Measurements from ENCODE around the gene IKZF1.

The IKZF1 gene

GRCh38 chr7:50415844-50416364 is 111.4 kb downstream of the IKZF1 start:
- Histone ChIP-seq H3K36me3 (ENCODE audit: insufficient read depth, low read length) (no peaks in the 10 kb centered on the region), H3K9ac (ENCODE audit: low read depth, low read length) (no peak overlapping the region), H3K4me1 (ENCODE audit: insufficient read depth, low read length) (peaks cover 21% of the 10 kb centered on the region), H3K9me3 (ENCODE audit: control insufficient read depth, insufficient read depth, low read length) (no peaks in the 10 kb centered on the region)

- H3K36me3 ChIP-seq (ENCODE audit: insufficient read depth, low read length): no peaks in the 10 kb centered on the region
- H3K9me3 ChIP-seq (ENCODE audit: control insufficient read depth, insufficient read depth, low read length): no peaks in the 10 kb centered on the region
- H3K9ac ChIP-seq (ENCODE audit: low read depth, low read length): no peak overlapping the region
- peaks cover 25% of the 10 kb centered on the region for H3K4me1 ChIP-seq (ENCODE audit: insufficient read depth, low read length)
Measured at GRCh38 chr7:50416527-50417182, 112.1 kb downstream of the IKZF1 start.

- no peaks in the 10 kb centered on the region for H3K9me3 ChIP-seq (ENCODE audit: control insufficient read depth, insufficient read depth, low read length)
- H3K4me1 ChIP-seq (ENCODE audit: insufficient read depth, low read length): peaks cover 25% of the 10 kb centered on the region
- H3K36me3 ChIP-seq (ENCODE audit: insufficient read depth, low read length): no peaks in the 10 kb centered on the region
- H3K9ac ChIP-seq (ENCODE audit: low read depth, low read length): no peak overlapping the region
Measured at GRCh38 chr7:50418086-50418515, 113.6 kb downstream of the IKZF1 start.

GRCh38 chr7:50418526-50419290 is 114.2 kb downstream of the IKZF1 start:
- no peaks in the 10 kb centered on the region for H3K9me3 ChIP-seq (ENCODE audit: control insufficient read depth, insufficient read depth, low read length)
- no peaks in the 10 kb centered on the region for H3K36me3 ChIP-seq (ENCODE audit: insufficient read depth, low read length)
- no peak overlapping the region for H3K9ac ChIP-seq (ENCODE audit: low read depth, low read length)
- H3K4me1 ChIP-seq (ENCODE audit: insufficient read depth, low read length): peaks cover 25% of the 10 kb centered on the region

- Histone ChIP-seq H3K4me1 (ENCODE audit: insufficient read depth, low read length) (peaks cover 25% of the 10 kb centered on the region), H3K9ac (ENCODE audit: low read depth, low read length) (no peak overlapping the region)
Measured at GRCh38 chr7:50421043-50421442, 116.5 kb downstream of the IKZF1 start.

GRCh38 chr7:50422858-50423257 is 118.3 kb downstream of the IKZF1 start:
- Histone ChIP-seq H3K9ac (ENCODE audit: low read depth, low read length) (no peak overlapping the region), H3K36me3 (ENCODE audit: insufficient read depth, low read length) (no peaks in the 10 kb centered on the region)

More at GRCh38 chr7:50421043-50421442, 116.5 kb downstream of the IKZF1 start:
- no peaks in the 10 kb centered on the region for H3K9me3 ChIP-seq (ENCODE audit: control insufficient read depth, insufficient read depth, low read length)
- H3K36me3 ChIP-seq (ENCODE audit: insufficient read depth, low read length): no peaks in the 10 kb centered on the region

GRCh38 chr7:50423860-50424259 is 119.3 kb downstream of the IKZF1 start:
- Histone ChIP-seq H3K36me3 (ENCODE audit: insufficient read depth, low read length) (no peaks in the 10 kb centered on the region), H3K9me3 (ENCODE audit: control insufficient read depth, insufficient read depth, low read length) (no peaks in the 10 kb centered on the region), H3K9ac (ENCODE audit: low read depth, low read length) (no peak overlapping the region), H3K4me1 (ENCODE audit: insufficient read depth, low read length) (peaks cover 8% of the 10 kb centered on the region; the same call in 1 of the 2 replicates)

More at GRCh38 chr7:50422858-50423257, 118.3 kb downstream of the IKZF1 start:
- H3K9me3 ChIP-seq (ENCODE audit: control insufficient read depth, insufficient read depth, low read length): no peaks in the 10 kb centered on the region
- H3K4me1 ChIP-seq (ENCODE audit: insufficient read depth, low read length): peaks cover 15% of the 10 kb centered on the region

- H3K4me1 ChIP-seq (ENCODE audit: insufficient read depth, low read length): peaks cover 5% of the 10 kb centered on the region; the same call in 1 of the 2 replicates
- no peaks in the 10 kb centered on the region for H3K36me3 ChIP-seq (ENCODE audit: insufficient read depth, low read length)
- no peaks in the 10 kb centered on the region for H3K9me3 ChIP-seq (ENCODE audit: control insufficient read depth, insufficient read depth, low read length)
- H3K9ac ChIP-seq (ENCODE audit: low read depth, low read length): no peak overlapping the region
Measured at GRCh38 chr7:50425318-50425717, 120.8 kb downstream of the IKZF1 start.

GRCh38 chr7:50426280-50427045 is 121.9 kb downstream of the IKZF1 start:
- Histone ChIP-seq H3K9me3 (ENCODE audit: control insufficient read depth, insufficient read depth, low read length) (no peaks in the 10 kb centered on the region), H3K9ac (ENCODE audit: low read depth, low read length) (no peak overlapping the region), H3K4me1 (ENCODE audit: insufficient read depth, low read length) (0 out of 2 replicates have a peak, but pooled peaks cover under 1% of the 10 kb centered on the region), H3K36me3 (ENCODE audit: insufficient read depth, low read length) (no peaks in the 10 kb centered on the region)

- Histone ChIP-seq H3K36me3 (ENCODE audit: insufficient read depth, low read length) (no peaks in the 10 kb centered on the region), H3K9me3 (ENCODE audit: control insufficient read depth, insufficient read depth, low read length) (no peaks in the 10 kb centered on the region), H3K4me1 (ENCODE audit: insufficient read depth, low read length) (no peaks in the 10 kb centered on the region; the same call in 1 of the 2 replicates), H3K9ac (ENCODE audit: low read depth, low read length) (no peak overlapping the region)
Measured at GRCh38 chr7:50427518-50427917, 123.0 kb downstream of the IKZF1 start.

- Histone ChIP-seq H3K36me3 (ENCODE audit: insufficient read depth, low read length) (no peaks in the 10 kb centered on the region), H3K4me1 (ENCODE audit: insufficient read depth, low read length) (no peaks in the 10 kb centered on the region; the same call in 1 of the 2 replicates), H3K9ac (ENCODE audit: low read depth, low read length) (no peak overlapping the region), H3K9me3 (ENCODE audit: control insufficient read depth, insufficient read depth, low read length) (no peaks in the 10 kb centered on the region)
Measured at GRCh38 chr7:50428911-50429310, 124.4 kb downstream of the IKZF1 start.

- Histone ChIP-seq H3K9ac (ENCODE audit: low read depth, low read length) (no peak overlapping the region), H3K9me3 (ENCODE audit: control insufficient read depth, insufficient read depth, low read length) (no peaks in the 10 kb centered on the region), H3K4me1 (ENCODE audit: insufficient read depth, low read length) (peaks cover 4% of the 10 kb centered on the region), H3K36me3 (ENCODE audit: insufficient read depth, low read length) (no peaks in the 10 kb centered on the region)
Measured at GRCh38 chr7:50431316-50431715, 126.8 kb downstream of the IKZF1 start.

- no peaks in the 10 kb centered on the region for H3K36me3 ChIP-seq (ENCODE audit: insufficient read depth, low read length)
- no peaks in the 10 kb centered on the region for H3K9me3 ChIP-seq (ENCODE audit: control insufficient read depth, insufficient read depth, low read length)
- H3K4me1 ChIP-seq (ENCODE audit: insufficient read depth, low read length): peaks cover 5% of the 10 kb centered on the region
- H3K9ac ChIP-seq (ENCODE audit: low read depth, low read length): no peak overlapping the region
Measured at GRCh38 chr7:50431722-50432305, 127.3 kb downstream of the IKZF1 start.
